Uterus (tissue), 2 donors: Measurements from ENCODE around the gene RFX2.

Experiments
- CTCF ChIP-seq, 4 experiments: fragments of 200-600 bp in 2 of 4; fragments of 450-650 bp in 2 of 4; sonication (generic) in 2 of 4; IDR thresholded peaks; one replicate each; pipeline ENCODE4 v1.5.1; 2016 to 2019; ENCODE audit warnings: antibody characterized with exemption in 4 of 4, mild to moderate bottlenecking in 2 of 4, moderate library complexity in 1 of 4
- POLR2A ChIP-seq, 2 donors: fragments of 450-650 bp; IDR thresholded peaks; one replicate each; pipeline ENCODE4 v1.6.1; 2016; ENCODE audit warnings: antibody characterized with exemption in 2 of 2, mild to moderate bottlenecking in 1 of 2, moderate library complexity in 1 of 2

GRCh38 chr19:6011794-6012193, 98.5 kb downstream of the RFX2 start:
- TF ChIP-seq POLR2A (IDR thresholded peaks at IDR 0.05): no peak
- TF ChIP-seq CTCF (IDR thresholded peaks at IDR 0.05): no peak
